Upper lobe of left lung (tissue), 6 donors: ENCODE data around the gene OSBPL10. TPM values are rescaled to one million over a fixed set of nuclear protein-coding genes. Genes with fewer than 3 reads are reported as not detected.

Experiments used
- ATAC-seq, 2 donors: fragments of 200-7000 bp; cut with Tn5 transposase; one replicate each; pipeline ENCODE4 v1.9.1; 2022; ENCODE audit warnings: mild to moderate bottlenecking in 2 of 2, moderate library complexity in 2 of 2; ENCODE audit not compliant: low FRiP score in 2 of 2
- DNase-seq, 2 donors: peaks; one replicate each; pipeline ENCODE4 v3.0.0-alpha.2; 2019 to 2020
- H3K27ac ChIP-seq, 4 donors: fragments of 200-600 bp; sonication (generic); one replicate each; pipeline ENCODE4 v1.5.1; 2016 to 2019
- H3K27me3 ChIP-seq, 4 donors: fragments of 200-600 bp; sonication (generic); one replicate each; pipeline ENCODE4 v1.5.1; 2017 to 2019
- H3K36me3 ChIP-seq, 4 donors: fragments of 200-600 bp; sonication (generic); one replicate each; pipeline ENCODE4 v1.5.1; 2016 to 2019
- H3K4me1 ChIP-seq, 4 donors: fragments of 200-600 bp; sonication (generic); one replicate each; pipeline ENCODE4 v1.5.1; 2018 to 2019
- H3K4me3 ChIP-seq, 4 donors: fragments of 200-600 bp; sonication (generic); one replicate each; pipeline ENCODE4 v1.5.1; 2017 to 2019; ENCODE audit warnings: mild to moderate bottlenecking in 2 of 4, moderate library complexity in 1 of 4
- H3K9me3 ChIP-seq, 4 donors: fragments of 200-600 bp; sonication (generic); one replicate each; pipeline ENCODE4 v1.5.1; 2018 to 2019
- EP300 ChIP-seq, 4 donors: sonication (generic); formaldehyde crosslinking; IDR thresholded peaks; one replicate each; pipeline ENCODE4 v1.5.1; 2017; ENCODE audit warnings: antibody characterized with exemption in 4 of 4, control low read depth in 2 of 4
- POLR2A ChIP-seq, 4 donors: fragments of 450-650 bp; IDR thresholded peaks; one replicate each; pipeline ENCODE4 v1.5.1; 2016 to 2017; ENCODE audit warnings: antibody characterized with exemption in 4 of 4, mild to moderate bottlenecking in 2 of 4
- POLR2AphosphoS5 ChIP-seq, 2 donors: sonication (generic); formaldehyde crosslinking; IDR thresholded peaks; one replicate each; pipeline ENCODE4 v1.5.1; 2017; ENCODE audit warnings: antibody characterized with exemption in 2 of 2
- WGBS, 2 donors: methylation state at CpG; one replicate each; pipeline ENCODE4 v1.1.5; 2017 to 2018; 5-methylcytosine and 5-hydroxymethylcytosine counted together
- total RNA-seq, 6 donors: library from RNA; depleted of rRNA in 4 of 6; stranded (reverse); fragments of >200 nt in 4 of 6; gene quantifications; one replicate each; pipeline versions ENCODE4 v1.1.0 to v1.2.1, GENCODE V29; 2016 to 2021
- TF ChIP-seq, protein P1 (sequence below), 6 experiments: fragments of 450-650 bp in 4 of 6; fragments of 200-600 bp in 2 of 6; sonication (generic) in 2 of 6; IDR thresholded peaks; one replicate each; pipeline ENCODE4 v1.5.1; 2016 to 2019; ENCODE audit warnings: antibody characterized with exemption in 6 of 6
- donor health status: DM: no; HTN: no; CAD: no; lungs with moderate emphysema.
- donor health status: DM: no; HTN: yes; CAD: no; lungs with severe emphysema.

The OSBPL10 gene
- total RNA-seq, 6 donors from 2014 or later, result 13.6 to 73.9 (median 24.4) TPM

GRCh38 chr3:31680072-31680870 is 300.8 kb downstream of the OSBPL10 start:
- no peaks in the 10 kb centered on the region for H3K27me3 ChIP-seq
- 65 to 82% methylated on average over 7 to 10 of the region's 10 CpGs for WGBS, 2 donors
- ATAC-seq (peak; percentile 40 to 81), DNase-seq (peak in 1 of 2 donors; percentile 69)
- peaks cover 0 to 9% (median 6%) of the 10 kb centered on the region in 4 donors for H3K4me1 ChIP-seq
- peaks cover 0 to 10% (median 2%) of the 10 kb centered on the region in 4 donors for H3K36me3 ChIP-seq
- TF ChIP-seq POLR2AphosphoS5 (IDR thresholded peaks at IDR 0.05), result no peak
- no peak for TF ChIP-seq EP300 (IDR thresholded peaks at IDR 0.05)
- no peak for TF ChIP-seq POLR2A (IDR thresholded peaks at IDR 0.05)
- TF ChIP-seq, protein P1, sequence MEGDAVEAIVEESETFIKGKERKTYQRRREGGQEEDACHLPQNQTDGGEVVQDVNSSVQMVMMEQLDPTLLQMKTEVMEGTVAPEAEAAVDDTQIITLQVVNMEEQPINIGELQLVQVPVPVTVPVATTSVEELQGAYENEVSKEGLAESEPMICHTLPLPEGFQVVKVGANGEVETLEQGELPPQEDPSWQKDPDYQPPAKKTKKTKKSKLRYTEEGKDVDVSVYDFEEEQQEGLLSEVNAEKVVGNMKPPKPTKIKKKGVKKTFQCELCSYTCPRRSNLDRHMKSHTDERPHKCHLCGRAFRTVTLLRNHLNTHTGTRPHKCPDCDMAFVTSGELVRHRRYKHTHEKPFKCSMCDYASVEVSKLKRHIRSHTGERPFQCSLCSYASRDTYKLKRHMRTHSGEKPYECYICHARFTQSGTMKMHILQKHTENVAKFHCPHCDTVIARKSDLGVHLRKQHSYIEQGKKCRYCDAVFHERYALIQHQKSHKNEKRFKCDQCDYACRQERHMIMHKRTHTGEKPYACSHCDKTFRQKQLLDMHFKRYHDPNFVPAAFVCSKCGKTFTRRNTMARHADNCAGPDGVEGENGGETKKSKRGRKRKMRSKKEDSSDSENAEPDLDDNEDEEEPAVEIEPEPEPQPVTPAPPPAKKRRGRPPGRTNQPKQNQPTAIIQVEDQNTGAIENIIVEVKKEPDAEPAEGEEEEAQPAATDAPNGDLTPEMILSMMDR (IDR thresholded peaks at IDR 0.05), result no peak
- H3K9me3 ChIP-seq, result no peaks in the 10 kb centered on the region
- H3K27ac ChIP-seq, result no peak overlapping the region
- H3K4me3 ChIP-seq, result no peak overlapping the region

DNA sequence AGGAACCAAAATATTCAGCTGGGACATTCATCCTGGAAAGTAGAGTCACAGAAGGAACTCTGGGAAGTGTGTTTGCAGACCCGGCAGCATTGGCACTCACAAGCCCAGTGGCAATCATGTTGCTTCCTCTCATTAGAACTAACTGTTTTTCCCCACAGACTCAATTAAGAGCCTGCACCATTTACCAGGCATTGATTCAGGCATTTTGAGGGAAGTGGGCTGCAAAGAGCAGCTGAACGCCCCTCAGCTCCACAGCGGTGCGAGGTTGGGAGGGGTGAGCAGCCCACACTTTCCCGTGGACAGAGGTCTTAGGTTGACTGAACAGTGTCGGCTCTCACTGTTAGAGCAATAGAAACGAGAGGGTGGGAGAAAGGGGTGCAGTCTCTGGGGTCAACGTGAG is 304.5 kb downstream of the OSBPL10 start:
- no peaks in the 10 kb centered on the region for H3K9me3 ChIP-seq
- WGBS, 2 donors, result 95 to 96% methylated on average over 8 of the region's 8 CpGs
- TF ChIP-seq POLR2AphosphoS5 (IDR thresholded peaks at IDR 0.05), result no peak
- TF ChIP-seq, protein P1 (IDR thresholded peaks at IDR 0.05), result no peak
- no peak for TF ChIP-seq EP300 (IDR thresholded peaks at IDR 0.05)
- TF ChIP-seq POLR2A (IDR thresholded peaks at IDR 0.05), result no peak
- peaks cover 5 to 20% (median 15%) of the 10 kb centered on the region in 4 donors for H3K4me1 ChIP-seq
- ATAC-seq, result no peak
- no peak overlapping the region for H3K27ac ChIP-seq
- no peaks in the 10 kb centered on the region for H3K36me3 ChIP-seq
- no peak overlapping the region for H3K4me3 ChIP-seq
- H3K27me3 ChIP-seq, result no peaks in the 10 kb centered on the region
- DNase-seq, result no peak

GRCh38 chr3:31673950-31674349 is 307.1 kb downstream of the OSBPL10 start:
- Histone ChIP-seq H3K36me3 (no peaks in the 10 kb centered on the region), H3K27ac (no peak overlapping the region), H3K4me1 (peaks cover 5 to 16% (median 11%) of the 10 kb centered on the region in 4 donors), H3K27me3 (no peaks in the 10 kb centered on the region), H3K9me3 (no peaks in the 10 kb centered on the region), H3K4me3 (no peak overlapping the region)
- ATAC-seq (no peak), DNase-seq (no peak)
- WGBS, 2 donors, result 100% methylated on average over 1 of the region's 1 CpG
- TF ChIP-seq, protein P1 (IDR thresholded peaks at IDR 0.05), result no peak
- no peak for TF ChIP-seq EP300 (IDR thresholded peaks at IDR 0.05)
- TF ChIP-seq POLR2A (IDR thresholded peaks at IDR 0.05), result no peak

- 45 to 49% methylated on average over 6 of the region's 6 CpGs for WGBS, 2 donors
- peak; percentile 51 to 78 for ATAC-seq
- DNase-seq, result no peak
- TF ChIP-seq POLR2A (IDR thresholded peaks at IDR 0.05) (no peak), EP300 (IDR thresholded peaks at IDR 0.05) (no peak)
- no peak overlapping the region for H3K4me3 ChIP-seq
- no peaks in the 10 kb centered on the region for H3K9me3 ChIP-seq
- no peak overlapping the region for H3K27ac ChIP-seq
- peaks cover 5 to 15% (median 10%) of the 10 kb centered on the region in 4 donors for H3K4me1 ChIP-seq
- no peaks in the 10 kb centered on the region for H3K27me3 ChIP-seq
- no peaks in the 10 kb centered on the region for H3K36me3 ChIP-seq
Observed at GRCh38 chr3:31671976-31672375, 309.1 kb downstream of the OSBPL10 start.

- peak in 1 of 2 donors; percentile 3 for ATAC-seq
- H3K4me1 ChIP-seq, result peaks cover 5 to 15% (median 12%) of the 10 kb centered on the region in 4 donors
- H3K36me3 ChIP-seq, result no peaks in the 10 kb centered on the region
- no peak overlapping the region for H3K4me3 ChIP-seq
- WGBS, 2 donors, result 68 to 78% methylated on average over 2 of the region's 2 CpGs
- TF ChIP-seq EP300 (IDR thresholded peaks at IDR 0.05) (no peak), POLR2AphosphoS5 (IDR thresholded peaks at IDR 0.05) (no peak), POLR2A (IDR thresholded peaks at IDR 0.05) (no peak)
- TF ChIP-seq, protein P1 (IDR thresholded peaks at IDR 0.05), result no peak
- H3K27me3 ChIP-seq, result no peaks in the 10 kb centered on the region
- H3K9me3 ChIP-seq, result no peaks in the 10 kb centered on the region
- H3K27ac ChIP-seq, result no peak overlapping the region
- no peak for DNase-seq
Observed at GRCh38 chr3:31671451-31671850, 309.6 kb downstream of the OSBPL10 start.
